GM21619 (cell line): ENCODE results near the gene FOSL2.

Experiments
- ATAC-seq: cut with Tn5 transposase; IDR thresholded peaks from one replicate; pipeline ENCODE4 v1.9.1; 2021; ENCODE audit not compliant: unreplicated experiment

The FOSL2 gene

GRCh38 chr2:28356095-28356911 is 36.4 kb upstream of the FOSL2 start:
- ATAC-seq, result no peak

GRCh38 chr2:28357055-28357454 is 35.6 kb upstream of the FOSL2 start:
- ATAC-seq, result no peak

GRCh38 chr2:28357948-28358667 is 34.5 kb upstream of the FOSL2 start:
- no peak for ATAC-seq

- ATAC-seq, result peak; percentile 13
Observed at GRCh38 chr2:28358668-28359201, 33.9 kb upstream of the FOSL2 start.

GRCh38 chr2:28359222-28360057 is 33.2 kb upstream of the FOSL2 start:
- peak; percentile 81 for ATAC-seq

- no peak for ATAC-seq
Observed at GRCh38 chr2:28360058-28360717, 32.5 kb upstream of the FOSL2 start.

- ATAC-seq, result no peak
Observed at GRCh38 chr2:28360718-28361293, 31.9 kb upstream of the FOSL2 start.

- no peak for ATAC-seq
Observed at GRCh38 chr2:28361991-28362710, 30.5 kb upstream of the FOSL2 start.

GRCh38 chr2:28362991-28363521 is 29.6 kb upstream of the FOSL2 start:
- ATAC-seq, result no peak

- ATAC-seq, result no peak
Observed at GRCh38 chr2:28363686-28364280, 28.9 kb upstream of the FOSL2 start.

GRCh38 chr2:28364610-28365009 is 28.0 kb upstream of the FOSL2 start:
- no peak for ATAC-seq

GRCh38 chr2:28365158-28365557 is 27.5 kb upstream of the FOSL2 start:
- ATAC-seq, result no peak

- no peak for ATAC-seq
Observed at GRCh38 chr2:28366149-28366495, 26.5 kb upstream of the FOSL2 start.

- ATAC-seq, result no peak
Observed at GRCh38 chr2:28366496-28367282, 26.0 kb upstream of the FOSL2 start.

- no peak for ATAC-seq
Observed at GRCh38 chr2:28367667-28368356, 24.8 kb upstream of the FOSL2 start.

- ATAC-seq, result no peak
Observed at GRCh38 chr2:28368357-28368798, 24.3 kb upstream of the FOSL2 start.

- ATAC-seq, result no peak
Observed at GRCh38 chr2:28369358-28369757, 23.3 kb upstream of the FOSL2 start.

- no peak for ATAC-seq
Observed at GRCh38 chr2:28370354-28370753, 22.3 kb upstream of the FOSL2 start.
